ENCODE results near the gene EXOC6B.

Gene EXOC6B

DNA sequence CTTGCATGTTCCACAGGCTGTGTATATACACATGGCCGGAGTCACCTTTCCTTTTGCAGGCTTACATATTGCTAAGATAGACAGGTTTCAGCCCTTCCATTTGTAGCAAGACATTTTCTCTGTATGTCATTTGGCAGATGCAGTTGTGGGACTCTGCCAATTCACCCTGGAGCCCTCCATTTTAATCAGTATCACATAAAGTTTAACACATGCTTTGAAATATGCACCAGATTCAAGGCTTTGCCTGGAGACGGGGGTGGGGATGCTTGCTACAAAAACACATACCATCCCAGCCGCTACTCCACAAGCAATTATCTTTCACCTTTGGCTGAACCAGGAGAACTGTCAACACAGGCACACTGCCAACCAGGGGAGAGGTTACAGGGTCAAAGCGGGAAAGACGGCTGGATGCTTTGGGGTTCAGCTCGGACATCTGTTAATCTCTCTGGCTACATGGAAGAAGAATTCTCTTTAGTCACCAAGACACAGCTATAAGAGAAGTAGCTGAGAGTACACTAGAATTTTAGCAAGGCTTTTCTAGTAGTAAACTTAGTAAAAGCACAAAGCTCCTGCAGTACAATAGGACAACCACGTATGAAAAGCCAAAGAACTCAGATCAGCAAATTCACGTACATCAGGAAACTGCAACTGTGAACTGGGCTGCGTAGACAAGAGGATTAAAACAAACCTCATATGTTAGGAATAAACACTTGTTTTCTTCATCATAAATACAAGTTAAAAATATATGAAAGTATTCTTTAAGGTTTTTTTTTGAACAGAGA lies 130.9 kb downstream of the EXOC6B start:
- no peaks in the 10 kb centered on the region for H3K9me3 ChIP-seq (replicated peaks; ENCODE audit: insufficient read depth, low read length)
- no peak for DNase-seq
- no peaks in the 10 kb centered on the region for H3K27me3 ChIP-seq (replicated peaks; ENCODE audit: insufficient read depth, low read length)
- H3K4me2 ChIP-seq (ENCODE audit: low read depth, low read length) = no peak overlapping the region
- no peak overlapping the region for H2AFZ ChIP-seq (ENCODE audit: low read length)
- TF ChIP-seq EZH2phosphoT487 (IDR thresholded peaks at IDR 0.05; ENCODE audit: low read length) (no peak), EZH2 (optimal IDR thresholded peaks at IDR 0.05; ENCODE audit: low read depth, low read length) (no peak)
- TF ChIP-seq, protein P1, sequence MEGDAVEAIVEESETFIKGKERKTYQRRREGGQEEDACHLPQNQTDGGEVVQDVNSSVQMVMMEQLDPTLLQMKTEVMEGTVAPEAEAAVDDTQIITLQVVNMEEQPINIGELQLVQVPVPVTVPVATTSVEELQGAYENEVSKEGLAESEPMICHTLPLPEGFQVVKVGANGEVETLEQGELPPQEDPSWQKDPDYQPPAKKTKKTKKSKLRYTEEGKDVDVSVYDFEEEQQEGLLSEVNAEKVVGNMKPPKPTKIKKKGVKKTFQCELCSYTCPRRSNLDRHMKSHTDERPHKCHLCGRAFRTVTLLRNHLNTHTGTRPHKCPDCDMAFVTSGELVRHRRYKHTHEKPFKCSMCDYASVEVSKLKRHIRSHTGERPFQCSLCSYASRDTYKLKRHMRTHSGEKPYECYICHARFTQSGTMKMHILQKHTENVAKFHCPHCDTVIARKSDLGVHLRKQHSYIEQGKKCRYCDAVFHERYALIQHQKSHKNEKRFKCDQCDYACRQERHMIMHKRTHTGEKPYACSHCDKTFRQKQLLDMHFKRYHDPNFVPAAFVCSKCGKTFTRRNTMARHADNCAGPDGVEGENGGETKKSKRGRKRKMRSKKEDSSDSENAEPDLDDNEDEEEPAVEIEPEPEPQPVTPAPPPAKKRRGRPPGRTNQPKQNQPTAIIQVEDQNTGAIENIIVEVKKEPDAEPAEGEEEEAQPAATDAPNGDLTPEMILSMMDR (IDR thresholded peaks at IDR 0.05; ENCODE audit: low read length) = no peak
- no peaks in the 10 kb centered on the region for H3F3A ChIP-seq (ENCODE audit: insufficient read depth, low read length)
- no peaks in the 10 kb centered on the region for H3K9me2 ChIP-seq (replicated peaks; ENCODE audit: insufficient read depth, low read length)
- H3K9ac ChIP-seq (ENCODE audit: low read length) = no peak overlapping the region
- 0 out of 2 replicates have a peak, but pooled peaks cover 4% of the 10 kb centered on the region for H3K4me1 ChIP-seq (ENCODE audit: low read length)
- H3K36me3 ChIP-seq (replicated peaks; ENCODE audit: insufficient read depth, low read length) = no peaks in the 10 kb centered on the region
- H3K4me3 ChIP-seq (ENCODE audit: low read length) = no peak overlapping the region
- H3K79me2 ChIP-seq (ENCODE audit: low read length) = no peaks in the 10 kb centered on the region
- H4K20me1 ChIP-seq (ENCODE audit: insufficient read depth, low read length) = no peaks in the 10 kb centered on the region
- H3K27ac ChIP-seq (ENCODE audit: low read length) = no peak overlapping the region

DNA sequence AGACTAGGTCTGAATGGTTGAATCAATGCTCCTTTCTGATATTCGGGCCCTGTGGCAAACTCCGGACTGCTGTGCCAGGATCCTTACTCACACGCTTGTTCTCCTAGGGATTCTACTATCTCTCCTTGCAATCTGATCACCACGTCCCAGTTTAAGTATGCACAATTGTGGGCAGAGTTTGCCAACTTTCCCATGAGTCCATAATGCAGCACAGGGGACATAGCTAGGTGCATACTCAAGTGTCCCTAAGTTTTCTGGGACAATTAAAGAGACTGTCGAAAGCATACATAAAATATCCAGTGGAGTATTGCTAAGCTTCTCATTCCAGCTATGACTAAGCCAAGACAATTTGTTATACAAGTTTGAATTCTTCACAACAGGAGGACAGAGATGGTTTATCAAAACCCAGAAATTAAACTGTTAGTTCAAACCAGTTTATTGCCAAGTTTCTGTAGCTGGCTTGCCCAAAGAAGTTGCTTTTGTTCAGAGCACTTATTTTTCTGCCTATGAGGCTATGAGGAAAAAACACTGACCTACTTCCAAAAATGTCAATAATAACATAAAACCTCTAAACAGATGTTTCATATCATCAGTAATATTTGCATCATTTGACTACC lies 136.1 kb downstream of the EXOC6B start:
- H3K79me2 ChIP-seq (ENCODE audit: low read length) = no peaks in the 10 kb centered on the region
- DNase-seq = no peak
- H4K20me1 ChIP-seq (ENCODE audit: insufficient read depth, low read length) = no peaks in the 10 kb centered on the region
- no peak overlapping the region for H3K4me3 ChIP-seq (ENCODE audit: low read length)
- no peak overlapping the region for H3K4me2 ChIP-seq (ENCODE audit: low read depth, low read length)
- no peaks in the 10 kb centered on the region for H3F3A ChIP-seq (ENCODE audit: insufficient read depth, low read length)
- H3K27me3 ChIP-seq (replicated peaks; ENCODE audit: insufficient read depth, low read length) = no peaks in the 10 kb centered on the region
- 0 out of 2 replicates have a peak, but pooled peaks cover 4% of the 10 kb centered on the region for H3K4me1 ChIP-seq (ENCODE audit: low read length)
- H3K9ac ChIP-seq (ENCODE audit: low read length) = no peak overlapping the region
- H3K9me3 ChIP-seq (replicated peaks; ENCODE audit: insufficient read depth, low read length) = no peaks in the 10 kb centered on the region
- H3K36me3 ChIP-seq (replicated peaks; ENCODE audit: insufficient read depth, low read length) = no peaks in the 10 kb centered on the region
- no peak overlapping the region for H2AFZ ChIP-seq (ENCODE audit: low read length)
- TF ChIP-seq, protein P1 (IDR thresholded peaks at IDR 0.05; ENCODE audit: low read length) = no peak
- TF ChIP-seq EZH2 (optimal IDR thresholded peaks at IDR 0.05; ENCODE audit: low read depth, low read length) = no peak
- H3K9me2 ChIP-seq (replicated peaks; ENCODE audit: insufficient read depth, low read length) = no peaks in the 10 kb centered on the region
- H3K27ac ChIP-seq (ENCODE audit: low read length) = no peak overlapping the region

DNA sequence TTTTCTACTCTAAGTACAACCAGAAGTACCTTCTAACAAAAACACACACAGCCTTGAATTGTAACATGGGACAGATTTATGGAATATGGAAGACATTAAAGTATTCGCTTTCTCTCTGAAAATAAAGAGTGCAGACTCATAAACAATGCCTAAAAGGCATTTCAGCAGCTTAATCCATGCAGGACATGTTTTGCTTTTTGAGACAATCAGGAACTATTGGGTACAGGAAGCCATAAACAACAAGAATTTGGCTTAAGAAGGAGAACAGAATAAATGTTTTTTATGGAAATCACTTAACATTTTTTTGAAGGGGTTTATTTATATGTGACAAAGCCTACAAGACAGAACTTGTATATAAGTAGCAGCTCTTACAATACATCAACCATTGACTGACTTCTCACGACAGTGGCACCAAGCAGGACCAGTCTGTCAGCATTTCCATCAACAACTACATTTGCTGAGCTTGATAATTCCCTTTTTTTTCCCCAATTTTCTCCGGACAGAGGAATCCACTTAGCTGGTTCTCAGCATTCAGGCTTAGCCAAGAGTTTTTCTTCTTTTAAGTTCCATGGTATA lies 140.1 kb downstream of the EXOC6B start:
- Histone ChIP-seq H3K9ac (ENCODE audit: low read length) (no peak overlapping the region), H3K79me2 (ENCODE audit: low read length) (no peaks in the 10 kb centered on the region), H3K36me3 (replicated peaks; ENCODE audit: insufficient read depth, low read length) (no peaks in the 10 kb centered on the region), H2AFZ (ENCODE audit: low read length) (no peak overlapping the region), H3K9me2 (replicated peaks; ENCODE audit: insufficient read depth, low read length) (no peaks in the 10 kb centered on the region), H3K27me3 (replicated peaks; ENCODE audit: insufficient read depth, low read length) (no peaks in the 10 kb centered on the region), H3K27ac (ENCODE audit: low read length) (no peak overlapping the region), H3K4me1 (ENCODE audit: low read length) (no peaks in the 10 kb centered on the region), H3K4me3 (ENCODE audit: low read length) (no peak overlapping the region), H3K9me3 (replicated peaks; ENCODE audit: insufficient read depth, low read length) (no peaks in the 10 kb centered on the region), H3K4me2 (ENCODE audit: low read depth, low read length) (no peak overlapping the region), H3F3A (ENCODE audit: insufficient read depth, low read length) (no peaks in the 10 kb centered on the region), H4K20me1 (ENCODE audit: insufficient read depth, low read length) (no peaks in the 10 kb centered on the region)
- TF ChIP-seq, protein P1 (IDR thresholded peaks at IDR 0.05; ENCODE audit: low read length) = no peak
- TF ChIP-seq EZH2 (optimal IDR thresholded peaks at IDR 0.05; ENCODE audit: low read depth, low read length) (no peak), EZH2phosphoT487 (IDR thresholded peaks at IDR 0.05; ENCODE audit: low read length) (no peak)
- DNase-seq = no peak

All from MM.1S (cell line).